GM18867 (cell line): ENCODE measurements around the gene C12orf43.

ENCODE experiments used
- ATAC-seq: cut with Tn5 transposase; IDR thresholded peaks from one replicate; pipeline ENCODE4 v1.9.1; 2021; ENCODE audit warnings: mild to moderate bottlenecking, moderate library complexity; ENCODE audit not compliant: unreplicated experiment

The C12orf43 gene

GRCh38 chr12:121033625-121034349, 17.5 kb upstream of the C12orf43 start:
- ATAC-seq, result no peak

GRCh38 chr12:121030576-121031212, 14.4 kb upstream of the C12orf43 start:
- ATAC-seq, result no peak

- no peak for ATAC-seq
These were observed 10.2 kb upstream of the C12orf43 start for GRCh38 chr12:121026274-121027045.

- no peak for ATAC-seq
These were observed 9.3 kb upstream of the C12orf43 start for GRCh38 chr12:121025442-121026226.

GRCh38 chr12:121023799-121024198, 7.5 kb upstream of the C12orf43 start:
- no peak for ATAC-seq

- no peak for ATAC-seq
These were observed 6.4 kb upstream of the C12orf43 start for GRCh38 chr12:121022713-121023112.

- no peak for ATAC-seq
These were observed 5.5 kb upstream of the C12orf43 start for GRCh38 chr12:121021754-121022153.

GRCh38 chr12:121018860-121019617, 2.8 kb upstream of the C12orf43 start:
- no peak for ATAC-seq

- ATAC-seq, result no peak
These were observed 1.7 kb upstream of the C12orf43 start for GRCh38 chr12:121017966-121018491.

- ATAC-seq, result no peak
These were observed 2.6 kb downstream of the C12orf43 start for GRCh38 chr12:121013715-121014114.

- no peak for ATAC-seq
These were observed 4.5 kb downstream of the C12orf43 start for GRCh38 chr12:121011820-121012219.

- no peak for ATAC-seq
These were observed 5.4 kb downstream of the C12orf43 start for GRCh38 chr12:121010860-121011259.

GRCh38 chr12:121009741-121010140, 6.5 kb downstream of the C12orf43 start:
- no peak for ATAC-seq

- ATAC-seq, result no peak
These were observed 7.8 kb downstream of the C12orf43 start for GRCh38 chr12:121008347-121009098.

GRCh38 chr12:121005346-121005815, 10.9 kb downstream of the C12orf43 start:
- ATAC-seq, result no peak

- no peak for ATAC-seq
These were observed 12.0 kb downstream of the C12orf43 start for GRCh38 chr12:121004253-121004815.

- no peak for ATAC-seq
These were observed 12.6 kb downstream of the C12orf43 start for GRCh38 chr12:121003650-121004049.

- no peak for ATAC-seq
These were observed 14.3 kb downstream of the C12orf43 start for GRCh38 chr12:121001841-121002483.
